Endothelial cell (in vitro differentiated cells): ENCODE results near the gene ARMCX2. TPM values are rescaled to one million over a fixed set of nuclear protein-coding genes. Genes with fewer than 3 reads are reported as not detected.

Experiments
- DNase-seq: peaks from one replicate; pipeline ENCODE4 v3.0.0; 2021; ENCODE audit warnings: low spot score
- H3K27ac Mint-ChIP-seq: one replicate; pipeline ENCODE4 v1.8.0; 2021; ENCODE audit warnings: mixed read lengths, inconsistent platforms; ENCODE audit not compliant: unreplicated experiment
- H3K27me3 Mint-ChIP-seq: one replicate; pipeline ENCODE4 v1.8.0; 2021; ENCODE audit warnings: mild to moderate bottlenecking, moderate library complexity, mixed read lengths, inconsistent platforms; ENCODE audit not compliant: unreplicated experiment
- H3K36me3 Mint-ChIP-seq: one replicate; pipeline ENCODE4 v1.8.0; 2021; ENCODE audit warnings: mild to moderate bottlenecking, low read depth, mixed read lengths, inconsistent platforms; ENCODE audit not compliant: unreplicated experiment
- H3K4me1 Mint-ChIP-seq: one replicate; pipeline ENCODE4 v1.8.0; 2021; ENCODE audit warnings: mild to moderate bottlenecking, mixed read lengths, inconsistent platforms; ENCODE audit not compliant: unreplicated experiment
- H3K4me3 Mint-ChIP-seq: one replicate; pipeline ENCODE4 v1.8.0; 2021; ENCODE audit warnings: mild to moderate bottlenecking, mixed read lengths, inconsistent platforms; ENCODE audit not compliant: unreplicated experiment
- H3K9me3 Mint-ChIP-seq: one replicate; pipeline ENCODE4 v1.8.0; 2021; ENCODE audit warnings: mixed read lengths, inconsistent platforms; ENCODE audit not compliant: unreplicated experiment
- total RNA-seq: library from RNA; stranded (reverse); fragmentation: NEBNext Ultra II Directional; extraction: Animal tissue kit (Norgen Biotek cat#: 25700); gene quantifications from one replicate; pipeline ENCODE4 v1.2.1, GENCODE V29; 2021; ENCODE audit not compliant: unreplicated experiment
- TF ChIP-seq, protein P1 (sequence below): fragments of 200-600 bp; sonication (generic); IDR thresholded peaks from one replicate; pipeline ENCODE4 v1.5.0; 2021; ENCODE audit warnings: antibody characterized with exemption; ENCODE audit not compliant: unreplicated experiment

Gene ARMCX2
- total RNA-seq, 1 donor from 2014 or later: 147 TPM

GRCh38 chrX:101642093-101642492 is 17.6 kb downstream of the ARMCX2 start:
- DNase-seq: no peak
- no peak overlapping the region for H3K27ac Mint-ChIP-seq
- H3K36me3 Mint-ChIP-seq: no peaks in the 10 kb centered on the region
- TF ChIP-seq, protein P1, sequence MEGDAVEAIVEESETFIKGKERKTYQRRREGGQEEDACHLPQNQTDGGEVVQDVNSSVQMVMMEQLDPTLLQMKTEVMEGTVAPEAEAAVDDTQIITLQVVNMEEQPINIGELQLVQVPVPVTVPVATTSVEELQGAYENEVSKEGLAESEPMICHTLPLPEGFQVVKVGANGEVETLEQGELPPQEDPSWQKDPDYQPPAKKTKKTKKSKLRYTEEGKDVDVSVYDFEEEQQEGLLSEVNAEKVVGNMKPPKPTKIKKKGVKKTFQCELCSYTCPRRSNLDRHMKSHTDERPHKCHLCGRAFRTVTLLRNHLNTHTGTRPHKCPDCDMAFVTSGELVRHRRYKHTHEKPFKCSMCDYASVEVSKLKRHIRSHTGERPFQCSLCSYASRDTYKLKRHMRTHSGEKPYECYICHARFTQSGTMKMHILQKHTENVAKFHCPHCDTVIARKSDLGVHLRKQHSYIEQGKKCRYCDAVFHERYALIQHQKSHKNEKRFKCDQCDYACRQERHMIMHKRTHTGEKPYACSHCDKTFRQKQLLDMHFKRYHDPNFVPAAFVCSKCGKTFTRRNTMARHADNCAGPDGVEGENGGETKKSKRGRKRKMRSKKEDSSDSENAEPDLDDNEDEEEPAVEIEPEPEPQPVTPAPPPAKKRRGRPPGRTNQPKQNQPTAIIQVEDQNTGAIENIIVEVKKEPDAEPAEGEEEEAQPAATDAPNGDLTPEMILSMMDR: no peak
- no peak overlapping the region for H3K4me3 Mint-ChIP-seq
- H3K27me3 Mint-ChIP-seq: no peaks in the 10 kb centered on the region
- peaks cover 6% of the 10 kb centered on the region for H3K4me1 Mint-ChIP-seq
- no peaks in the 10 kb centered on the region for H3K9me3 Mint-ChIP-seq

- no peak overlapping the region for H3K4me3 Mint-ChIP-seq
- H3K27ac Mint-ChIP-seq: no peak overlapping the region
- H3K9me3 Mint-ChIP-seq: no peaks in the 10 kb centered on the region
- TF ChIP-seq, protein P1: no peak
- H3K36me3 Mint-ChIP-seq: no peaks in the 10 kb centered on the region
- no peaks in the 10 kb centered on the region for H3K27me3 Mint-ChIP-seq
- peaks cover 6% of the 10 kb centered on the region for H3K4me1 Mint-ChIP-seq
- DNase-seq: no peak
Observed at GRCh38 chrX:101639583-101639982, 20.1 kb downstream of the ARMCX2 start.

GRCh38 chrX:101619364-101619763 is 40.3 kb downstream of the ARMCX2 start:
- Mint-ChIP-seq H3K27me3 (no peaks in the 10 kb centered on the region), H3K4me1 (peaks cover 30% of the 10 kb centered on the region), H3K4me3 (no peak overlapping the region), H3K27ac (no peak overlapping the region), H3K9me3 (no peaks in the 10 kb centered on the region), H3K36me3 (peaks cover 11% of the 10 kb centered on the region)
- no peak for DNase-seq
- TF ChIP-seq, protein P1: no peak

DNA sequence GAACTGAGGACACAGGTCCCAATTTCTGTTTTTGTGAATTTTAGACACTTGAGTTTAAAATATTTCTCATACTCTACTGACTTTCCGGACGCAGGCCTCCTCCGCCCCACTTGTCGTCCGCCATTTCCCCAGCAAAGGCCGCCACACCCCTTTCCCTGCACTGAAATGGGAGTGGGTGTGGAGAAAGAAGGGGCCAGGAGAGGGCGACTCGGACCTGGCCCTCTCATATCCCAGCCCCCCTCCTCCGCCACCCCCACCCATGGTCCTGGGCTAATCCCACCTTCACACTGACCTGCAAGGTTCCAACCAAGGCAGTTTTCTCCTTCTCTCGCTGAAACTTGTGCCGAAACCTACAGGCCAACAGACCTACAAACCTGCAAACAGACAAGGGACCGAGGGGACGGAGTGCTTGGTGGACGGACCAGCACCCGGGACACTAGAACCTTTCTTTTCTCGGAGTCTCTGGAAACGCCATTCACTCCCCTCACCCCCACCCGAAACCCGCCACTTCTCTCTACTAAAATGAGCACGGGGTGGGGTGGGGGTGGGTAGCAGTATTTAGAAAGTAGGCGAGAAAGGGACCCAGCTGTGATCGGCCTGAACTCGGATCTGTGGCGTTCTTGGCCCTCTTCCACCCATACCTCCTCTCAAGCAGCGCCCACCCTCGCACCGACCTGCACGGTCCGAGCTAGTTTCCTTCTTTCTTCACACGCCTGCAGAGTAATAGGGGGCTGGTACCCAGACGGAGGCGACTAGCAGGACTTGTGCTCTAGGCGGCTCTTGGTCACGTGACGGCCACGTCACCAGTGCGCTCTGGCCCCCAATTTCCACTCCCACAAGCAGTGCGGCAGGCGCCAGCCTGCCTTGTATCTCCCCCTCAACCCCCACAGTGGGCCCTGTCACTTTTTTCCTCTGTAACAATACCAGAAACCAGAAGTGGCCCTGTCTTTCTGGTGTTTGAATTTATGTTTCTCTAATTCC is 42.1 kb downstream of the ARMCX2 start, which contains the start of gene ARMCX6:
Gene ARMCX6 (minus strand): TSS at position 790 of the 981 bp plus-strand sequence. CDS start 1,380 bp downstream, outside the sequence.
- Mint-ChIP-seq H3K9me3 (no peaks in the 10 kb centered on the region), H3K36me3 (peaks cover 5% of the 10 kb centered on the region), H3K27me3 (no peaks in the 10 kb centered on the region), H3K27ac (peak within 1 kb of the TSS; percentile 64), H3K4me3 (peak within 1 kb of the TSS; percentile 92), H3K4me1 (peaks cover 24% of the 10 kb centered on the region)
- DNase-seq: peak; percentile 57
- TF ChIP-seq, protein P1: peak; percentile 36

GRCh38 chrX:101605728-101606127 is 53.9 kb downstream of the ARMCX2 start:
- Mint-ChIP-seq H3K27me3 (no peaks in the 10 kb centered on the region), H3K4me1 (peaks cover 14% of the 10 kb centered on the region), H3K27ac (no peak overlapping the region), H3K36me3 (no peaks in the 10 kb centered on the region), H3K9me3 (no peaks in the 10 kb centered on the region), H3K4me3 (no peak overlapping the region)
- no peak for DNase-seq
- TF ChIP-seq, protein P1: no peak
